GM18505 (cell line): ENCODE data around the gene GRAMD1B.

ENCODE experiments used
- ATAC-seq: cut with Tn5 transposase; IDR thresholded peaks from one replicate; pipeline ENCODE4 v1.9.1; 2021; ENCODE audit not compliant: unreplicated experiment
- POLR2A ChIP-seq: IDR thresholded peaks from 4 replicates; pipeline ENCODE4 v1.6.1; 2011; ENCODE audit warnings: borderline replicate concordance; ENCODE audit not compliant: insufficient read depth, insufficient read length; ENCODE audit errors: extremely low read depth

Gene GRAMD1B

GRCh38 chr11:123580137-123580536, 150.1 kb downstream of the GRAMD1B start:
- no peak for TF ChIP-seq POLR2A
- no peak for ATAC-seq

DNA sequence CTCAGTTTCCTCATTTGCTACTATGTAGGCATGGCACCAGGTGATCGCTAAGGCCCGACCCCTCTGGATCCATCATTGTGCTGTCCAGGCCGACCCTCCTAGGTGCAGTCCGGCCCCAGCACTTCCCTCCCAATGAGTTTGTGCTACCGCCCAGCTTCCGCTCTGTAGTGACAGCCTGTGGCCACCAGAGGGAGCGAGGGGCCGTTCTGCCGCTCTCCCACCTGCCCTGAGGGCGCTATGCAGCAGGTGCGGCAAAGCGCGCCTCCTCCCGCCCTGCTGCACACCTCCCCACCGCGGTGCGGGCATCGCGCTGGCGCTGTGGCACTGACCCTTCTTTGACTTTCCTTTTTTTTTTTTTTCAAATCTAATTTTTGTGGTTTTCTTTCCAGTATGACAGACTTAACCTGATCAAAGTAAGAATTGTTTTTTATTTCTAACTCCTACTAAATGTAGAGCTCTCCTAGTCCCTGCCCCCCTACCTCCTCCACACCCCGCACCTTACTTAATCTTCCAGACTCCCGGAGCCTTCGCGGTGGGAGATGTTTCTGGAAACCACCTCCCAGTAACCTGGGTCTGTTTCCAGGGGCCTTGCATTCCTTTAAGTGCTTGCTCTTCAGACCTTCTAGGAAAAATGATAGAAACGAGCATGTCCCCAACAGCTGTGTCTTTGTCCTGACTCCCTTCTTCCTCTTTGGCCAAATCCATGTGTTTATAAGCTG, 150.6 kb downstream of the GRAMD1B start:
- ATAC-seq: peak; percentile 57
- TF ChIP-seq POLR2A: no peak

- ATAC-seq: no peak
- TF ChIP-seq POLR2A: no peak
These were observed 151.8 kb downstream of the GRAMD1B start for GRCh38 chr11:123581651-123582399.

DNA sequence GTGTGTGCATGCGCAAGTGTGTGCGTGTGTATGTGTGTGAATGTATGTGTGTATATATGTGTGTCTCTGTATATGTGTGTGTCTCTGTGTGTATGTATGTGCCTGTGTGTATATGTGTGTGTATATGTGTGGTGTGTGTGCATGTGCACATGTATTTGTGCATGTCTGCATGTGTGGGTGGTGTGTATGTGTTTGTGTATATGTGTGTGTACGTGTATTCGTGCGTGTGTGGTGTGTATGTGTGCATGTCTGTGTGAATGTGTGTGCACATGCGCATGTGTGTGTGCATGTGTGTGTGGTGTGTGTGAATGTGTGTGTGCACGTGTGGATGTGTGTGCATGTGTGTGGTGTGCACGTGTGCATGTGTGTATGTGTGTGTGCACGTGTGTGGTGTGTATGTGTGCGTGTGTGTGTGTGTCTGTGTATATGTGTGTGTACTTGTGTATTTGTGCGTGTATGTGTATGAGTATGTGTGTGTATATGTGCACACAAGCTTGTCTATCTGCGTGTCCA, 153.0 kb downstream of the GRAMD1B start:
- TF ChIP-seq POLR2A: no peak
- no peak for ATAC-seq

DNA sequence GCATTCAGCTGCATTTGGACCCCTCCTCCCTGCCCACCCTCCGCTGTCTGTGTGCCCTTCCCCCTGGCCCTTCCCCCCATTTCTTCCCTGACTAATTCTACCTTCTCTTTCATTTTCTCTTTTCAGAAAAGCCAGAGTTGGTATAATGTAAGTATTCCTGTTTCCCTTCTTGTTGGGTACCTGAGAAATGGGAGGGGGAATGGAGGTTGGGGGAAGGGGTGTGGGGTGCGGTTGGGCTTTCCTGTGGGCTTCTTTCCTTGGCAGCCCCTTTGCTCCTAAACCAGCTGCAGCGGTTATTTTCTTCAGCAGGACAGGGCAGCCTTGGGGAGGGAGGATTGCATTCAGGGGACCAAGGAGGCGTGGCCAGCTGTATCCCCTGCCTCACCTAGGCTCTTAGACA, 154.1 kb downstream of the GRAMD1B start:
- TF ChIP-seq POLR2A: no peak
- ATAC-seq: no peak

DNA sequence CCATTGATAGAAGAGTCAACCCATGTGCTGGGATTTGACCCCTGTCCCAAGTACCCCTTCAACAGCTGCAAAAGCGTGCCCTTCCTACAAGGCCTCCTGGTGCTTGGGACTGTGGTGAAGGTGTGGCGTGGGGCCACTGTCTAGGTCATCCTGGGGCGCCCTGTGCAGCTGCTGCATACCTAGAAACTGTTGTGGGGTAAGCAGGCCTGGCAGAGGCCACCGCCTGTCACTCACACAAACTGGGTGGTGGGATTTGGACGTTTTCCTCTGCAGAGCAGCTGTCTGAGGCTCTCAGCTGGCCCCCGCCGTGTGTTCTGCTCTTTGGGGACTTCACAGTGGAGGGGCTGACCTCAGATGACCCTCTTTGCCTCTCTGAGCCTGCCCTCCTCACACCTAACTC, 154.7 kb downstream of the GRAMD1B start:
- TF ChIP-seq POLR2A: no peak
- no peak for ATAC-seq

DNA sequence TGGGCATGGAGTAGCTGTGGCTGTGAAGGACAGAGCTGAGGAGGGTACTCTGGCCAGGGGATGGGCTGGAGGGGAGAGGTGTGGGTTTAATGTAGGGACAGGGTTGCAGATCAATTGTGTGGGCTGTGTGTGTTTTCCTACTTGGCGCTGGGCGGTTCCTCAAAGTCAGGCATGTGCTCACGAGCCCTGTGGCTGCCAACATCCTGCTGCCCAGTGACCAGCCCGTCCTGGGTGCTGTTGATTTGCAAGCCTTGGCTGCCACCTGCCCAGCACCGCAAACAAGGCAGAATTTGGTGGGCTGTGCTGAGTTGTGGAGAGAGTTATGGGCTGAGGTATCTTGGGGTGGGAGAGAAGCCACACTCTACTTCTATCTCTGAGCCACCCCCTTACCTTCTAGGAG, 155.1 kb downstream of the GRAMD1B start:
- TF ChIP-seq POLR2A: no peak
- ATAC-seq: no peak

- no peak for ATAC-seq
- no peak for TF ChIP-seq POLR2A
These were observed 155.6 kb downstream of the GRAMD1B start for GRCh38 chr11:123585706-123586105.

DNA sequence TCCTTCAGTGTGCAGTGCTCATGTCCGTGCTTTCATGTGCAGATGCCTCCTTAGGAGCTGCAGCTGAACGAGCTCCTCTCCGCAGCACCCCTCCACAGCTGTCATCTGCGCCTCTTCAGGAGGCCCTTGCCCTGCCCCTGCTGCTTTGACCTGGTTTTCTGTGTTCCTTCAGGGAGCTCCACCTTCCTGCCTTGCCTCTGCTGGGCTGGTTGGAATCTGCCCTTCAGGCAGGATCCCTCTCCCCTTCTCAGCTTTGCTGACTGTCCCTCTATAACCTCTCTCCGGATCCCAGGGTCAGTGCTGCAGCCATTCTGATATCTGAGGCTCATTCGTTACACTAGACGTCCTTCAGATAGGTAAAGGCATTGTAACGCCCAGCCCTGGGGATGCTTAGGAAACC, 156.5 kb downstream of the GRAMD1B start:
- ATAC-seq: no peak
- no peak for TF ChIP-seq POLR2A

DNA sequence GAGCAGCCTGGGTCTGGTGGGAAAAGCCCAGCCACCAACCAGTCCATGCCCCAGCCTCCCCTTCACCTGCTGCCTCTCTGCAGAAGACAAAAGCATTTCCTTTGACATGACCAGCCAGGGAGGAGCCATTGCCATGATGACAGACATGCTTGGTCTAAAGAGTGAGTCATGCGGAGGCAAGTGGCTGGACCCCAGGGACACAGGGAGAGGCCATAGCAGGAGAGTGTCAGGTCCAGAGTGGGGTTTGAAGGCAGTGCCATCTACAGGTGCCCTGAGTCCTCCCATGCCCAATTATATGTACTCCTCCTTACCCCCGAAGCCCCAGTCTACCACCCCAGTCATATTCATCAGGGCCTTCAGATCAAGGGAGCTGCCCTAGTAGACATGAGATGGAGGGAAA, 157.0 kb downstream of the GRAMD1B start:
- no peak for ATAC-seq
- no peak for TF ChIP-seq POLR2A

GRCh38 chr11:123587559-123587958, 157.5 kb downstream of the GRAMD1B start:
- TF ChIP-seq POLR2A: no peak
- no peak for ATAC-seq

GRCh38 chr11:123588117-123588863, 158.2 kb downstream of the GRAMD1B start:
- ATAC-seq: no peak
- TF ChIP-seq POLR2A: no peak

DNA sequence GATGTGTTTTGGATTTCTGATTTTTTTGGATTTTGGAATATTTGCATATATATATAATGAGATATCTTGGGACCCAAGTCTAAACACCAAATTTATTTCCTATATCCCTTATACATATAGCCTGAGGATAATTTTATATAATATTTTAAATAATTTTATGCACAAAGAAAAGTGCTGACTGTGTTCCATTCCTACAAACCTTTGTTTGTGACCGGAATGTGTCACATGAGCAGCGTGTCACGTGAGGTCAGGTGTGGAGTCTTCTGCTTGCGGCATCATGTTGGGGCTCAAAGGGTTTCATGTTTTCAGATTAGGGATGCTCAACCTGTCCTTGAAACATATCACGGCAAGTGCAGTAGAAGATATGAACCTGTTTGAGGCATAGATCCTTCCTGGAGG, 158.8 kb downstream of the GRAMD1B start:
- ATAC-seq: no peak
- TF ChIP-seq POLR2A: no peak
